ENCODE results near the gene CYTH4. TPM values are rescaled to one million over a fixed set of nuclear protein-coding genes. Genes with fewer than 3 reads are reported as not detected.
A peak's percentile ranks its signal among the peaks of the same experiment; 100 is the strongest.

Gene CYTH4
- total RNA-seq, 1 experiment from 2014 or later, result 3.8 TPM

DNA sequence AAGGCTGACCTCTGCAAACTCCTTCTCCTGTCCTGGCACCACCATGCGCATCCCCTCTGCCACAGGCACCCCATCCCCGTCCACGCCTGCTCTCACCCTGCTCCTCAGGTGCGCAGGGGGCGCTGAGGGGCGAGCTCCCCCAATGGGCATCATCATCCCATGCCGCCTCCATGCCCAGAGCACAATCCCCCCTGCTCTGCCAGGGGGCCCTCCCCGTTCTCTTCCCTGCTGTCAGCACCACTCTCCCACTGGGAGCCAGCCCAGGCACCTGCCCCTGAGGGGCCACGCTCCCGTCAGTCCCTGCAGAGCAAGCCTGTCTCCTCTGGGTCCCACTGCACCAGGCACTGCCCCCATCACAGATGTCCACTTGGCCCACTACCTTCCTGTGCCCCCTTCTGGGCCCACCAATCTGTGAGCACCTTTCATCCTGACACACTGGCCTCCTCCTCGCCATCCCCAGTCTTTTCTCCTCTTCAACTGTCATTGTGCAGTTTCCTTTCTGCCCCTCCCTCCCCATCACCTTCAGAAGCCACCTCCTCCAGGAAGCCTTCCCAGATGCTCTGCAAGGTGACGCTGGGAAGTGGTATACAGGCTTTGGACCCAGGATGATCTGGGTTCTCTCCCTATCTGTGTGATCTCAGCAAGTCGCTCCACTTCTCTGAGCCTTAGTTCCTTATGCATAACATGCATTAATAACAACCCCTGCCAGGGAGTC, 62.6 kb downstream of the CYTH4 start (continued):
- no peak for TF ChIP-seq YY1 (IDR thresholded peaks at IDR 0.05; ENCODE audit: extremely low read depth, insufficient replicate concordance, low read depth, low read length)
- TF ChIP-seq, protein P1, sequence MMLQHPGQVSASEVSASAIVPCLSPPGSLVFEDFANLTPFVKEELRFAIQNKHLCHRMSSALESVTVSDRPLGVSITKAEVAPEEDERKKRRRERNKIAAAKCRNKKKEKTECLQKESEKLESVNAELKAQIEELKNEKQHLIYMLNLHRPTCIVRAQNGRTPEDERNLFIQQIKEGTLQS (IDR thresholded peaks at IDR 0.05), result no peak
- TF ChIP-seq FOSL1 (IDR thresholded peaks at IDR 0.05; ENCODE audit: low read depth), result no peak
- no peak for TF ChIP-seq CEBPB (IDR thresholded peaks at IDR 0.05; ENCODE audit: low read depth)
- no peak for TF ChIP-seq POLR2AphosphoS5 (IDR thresholded peaks at IDR 0.05; ENCODE audit: low read depth, low read length)
- TF ChIP-seq EZH2phosphoT487 (IDR thresholded peaks at IDR 0.05; ENCODE audit: borderline replicate concordance), result no peak

DNA sequence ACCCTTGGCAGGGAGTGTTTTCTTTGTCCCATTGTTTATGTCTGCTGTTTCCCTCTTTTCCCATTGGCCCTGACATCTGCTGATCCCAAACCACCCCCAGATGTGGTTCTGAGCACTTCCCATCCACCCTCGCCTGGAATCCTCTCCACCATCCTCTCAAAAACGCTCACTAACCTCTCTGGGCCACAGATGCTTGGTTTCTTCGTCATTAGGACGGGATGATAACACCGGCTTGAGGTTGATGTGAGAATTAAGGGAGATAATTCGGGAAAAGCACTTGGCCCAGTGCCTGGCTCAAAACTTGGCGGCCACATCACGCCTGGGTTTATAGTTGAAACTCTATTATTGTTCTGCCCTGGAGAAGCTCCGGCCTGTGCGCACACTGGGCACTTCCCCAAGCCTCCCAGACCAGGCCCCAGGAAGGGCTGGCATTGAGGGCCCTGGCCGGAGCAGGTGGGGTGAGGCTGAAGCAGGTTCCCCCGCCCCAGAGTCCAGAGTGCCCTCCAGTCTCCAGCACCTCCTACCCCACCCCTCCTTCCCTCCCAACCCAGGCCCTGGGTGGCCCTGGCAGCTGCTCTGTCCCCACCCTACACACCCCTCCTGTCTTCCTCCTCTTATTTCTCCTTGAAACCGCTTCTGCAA, 63.7 kb downstream of the CYTH4 start:
- Histone ChIP-seq H3K9me2 (ENCODE audit: insufficient read depth) (no peaks in the 10 kb centered on the region), H4K20me1 (ENCODE audit: insufficient read depth) (no peaks in the 10 kb centered on the region), H3K36me3 (ENCODE audit: control insufficient read depth in 1 of 2, insufficient read depth in 2 of 2, low read length in 2 of 2) (no peaks in the 10 kb centered on the region), H3K9ac (ENCODE audit: low read length) (peak overlapping the region; percentile 20; the same call in 1 of the 2 replicates), H3K4me1 (ENCODE audit: control insufficient read depth in 1 of 2, insufficient read depth in 2 of 2, low read length in 2 of 2) (peaks cover 38 to 40% of the 10 kb centered on the region in 2 experiments; a peak in 3 of 4 replicates), H3K4me2 (ENCODE audit: low read length) (peak overlapping the region; percentile 40; the same call in 1 of the 2 replicates), H3K9me3 (ENCODE audit: control insufficient read depth in 1 of 2, insufficient read depth in 1 of 2, low read depth in 1 of 2, low read length in 2 of 2) (no peaks in the 10 kb centered on the region), H3K79me2 (ENCODE audit: insufficient read depth, low read length) (no peaks in the 10 kb centered on the region), H2AFZ (ENCODE audit: low read depth, low read length, poor library complexity, severe bottlenecking) (no peak overlapping the region), H3K27me3 (ENCODE audit: insufficient read depth, low read length) (no peaks in the 10 kb centered on the region), H3K4me3 (replicated peaks in 1 of 2; ENCODE audit: low read depth in 1 of 2, low read length in 2 of 2) (no peak overlapping the region), H3K27ac (ENCODE audit: low read depth, low read length) (peak overlapping the region; percentile 44; the same call in 1 of the 2 replicates)
- TF ChIP-seq SRF (IDR thresholded peaks at IDR 0.05; ENCODE audit: low read depth) (no peak), SP1 (IDR thresholded peaks at IDR 0.05; ENCODE audit: low read depth) (no peak), JUND (IDR thresholded peaks at IDR 0.05) (no peak), CBX3 (IDR thresholded peaks at IDR 0.05; ENCODE audit: low read depth) (no peak), SIN3A (IDR thresholded peaks at IDR 0.05; ENCODE audit: low read depth) (no peak), CEBPB (IDR thresholded peaks at IDR 0.05; ENCODE audit: low read depth) (no peak), FOSL1 (IDR thresholded peaks at IDR 0.05; ENCODE audit: low read depth) (no peak), ZNF274 (IDR thresholded peaks at IDR 0.05; ENCODE audit: low read depth, low read length) (no peak), EGR1 (IDR thresholded peaks at IDR 0.05; ENCODE audit: low read depth) (no peak), YY1 (IDR thresholded peaks at IDR 0.05; ENCODE audit: extremely low read depth, insufficient replicate concordance, low read depth, low read length) (no peak), TCF7L2 (IDR thresholded peaks at IDR 0.05; ENCODE audit: borderline replicate concordance, extremely low read depth, insufficient read depth, insufficient read length) (no peak)
- TF ChIP-seq, protein P2, sequence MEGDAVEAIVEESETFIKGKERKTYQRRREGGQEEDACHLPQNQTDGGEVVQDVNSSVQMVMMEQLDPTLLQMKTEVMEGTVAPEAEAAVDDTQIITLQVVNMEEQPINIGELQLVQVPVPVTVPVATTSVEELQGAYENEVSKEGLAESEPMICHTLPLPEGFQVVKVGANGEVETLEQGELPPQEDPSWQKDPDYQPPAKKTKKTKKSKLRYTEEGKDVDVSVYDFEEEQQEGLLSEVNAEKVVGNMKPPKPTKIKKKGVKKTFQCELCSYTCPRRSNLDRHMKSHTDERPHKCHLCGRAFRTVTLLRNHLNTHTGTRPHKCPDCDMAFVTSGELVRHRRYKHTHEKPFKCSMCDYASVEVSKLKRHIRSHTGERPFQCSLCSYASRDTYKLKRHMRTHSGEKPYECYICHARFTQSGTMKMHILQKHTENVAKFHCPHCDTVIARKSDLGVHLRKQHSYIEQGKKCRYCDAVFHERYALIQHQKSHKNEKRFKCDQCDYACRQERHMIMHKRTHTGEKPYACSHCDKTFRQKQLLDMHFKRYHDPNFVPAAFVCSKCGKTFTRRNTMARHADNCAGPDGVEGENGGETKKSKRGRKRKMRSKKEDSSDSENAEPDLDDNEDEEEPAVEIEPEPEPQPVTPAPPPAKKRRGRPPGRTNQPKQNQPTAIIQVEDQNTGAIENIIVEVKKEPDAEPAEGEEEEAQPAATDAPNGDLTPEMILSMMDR (IDR thresholded peaks at IDR 0.05 in 2 of 3, conservative IDR thresholded peaks at IDR 0.05 in 1 of 3; ENCODE audit: borderline replicate concordance in 1 of 3, insufficient read depth in 1 of 3, low read depth in 2 of 3, low read length in 2 of 3), result no peak
- TF ChIP-seq, protein P1 (IDR thresholded peaks at IDR 0.05), result no peak
- TF ChIP-seq, protein P3, sequence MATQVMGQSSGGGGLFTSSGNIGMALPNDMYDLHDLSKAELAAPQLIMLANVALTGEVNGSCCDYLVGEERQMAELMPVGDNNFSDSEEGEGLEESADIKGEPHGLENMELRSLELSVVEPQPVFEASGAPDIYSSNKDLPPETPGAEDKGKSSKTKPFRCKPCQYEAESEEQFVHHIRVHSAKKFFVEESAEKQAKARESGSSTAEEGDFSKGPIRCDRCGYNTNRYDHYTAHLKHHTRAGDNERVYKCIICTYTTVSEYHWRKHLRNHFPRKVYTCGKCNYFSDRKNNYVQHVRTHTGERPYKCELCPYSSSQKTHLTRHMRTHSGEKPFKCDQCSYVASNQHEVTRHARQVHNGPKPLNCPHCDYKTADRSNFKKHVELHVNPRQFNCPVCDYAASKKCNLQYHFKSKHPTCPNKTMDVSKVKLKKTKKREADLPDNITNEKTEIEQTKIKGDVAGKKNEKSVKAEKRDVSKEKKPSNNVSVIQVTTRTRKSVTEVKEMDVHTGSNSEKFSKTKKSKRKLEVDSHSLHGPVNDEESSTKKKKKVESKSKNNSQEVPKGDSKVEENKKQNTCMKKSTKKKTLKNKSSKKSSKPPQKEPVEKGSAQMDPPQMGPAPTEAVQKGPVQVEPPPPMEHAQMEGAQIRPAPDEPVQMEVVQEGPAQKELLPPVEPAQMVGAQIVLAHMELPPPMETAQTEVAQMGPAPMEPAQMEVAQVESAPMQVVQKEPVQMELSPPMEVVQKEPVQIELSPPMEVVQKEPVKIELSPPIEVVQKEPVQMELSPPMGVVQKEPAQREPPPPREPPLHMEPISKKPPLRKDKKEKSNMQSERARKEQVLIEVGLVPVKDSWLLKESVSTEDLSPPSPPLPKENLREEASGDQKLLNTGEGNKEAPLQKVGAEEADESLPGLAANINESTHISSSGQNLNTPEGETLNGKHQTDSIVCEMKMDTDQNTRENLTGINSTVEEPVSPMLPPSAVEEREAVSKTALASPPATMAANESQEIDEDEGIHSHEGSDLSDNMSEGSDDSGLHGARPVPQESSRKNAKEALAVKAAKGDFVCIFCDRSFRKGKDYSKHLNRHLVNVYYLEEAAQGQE (IDR thresholded peaks at IDR 0.05; ENCODE audit: low read depth), result no peak
- ChIA-PET CTCF (no interaction called here), RAD21 (ENCODE audit: low non-redundant PET in 1 of 2, low total read pairs in 2 of 2, uncharacterized antibody in 2 of 2, unreplicated experiment in 2 of 2) (no interaction called here), POLR2A (no interaction called here)
- BruUV-seq (replicated peaks), result no TSS peak
- peak; percentile 50 for ATAC-seq
- no peak for DNase-seq (ENCODE audit: low read depth, low spot score)
- intact Hi-C loops (cut with micrococcal nuclease), result no loop called here

All from HCT116 (cell line).